HT1080 (cell line): ENCODE data around the gene LRRC39. TPM values are rescaled to one million over a fixed set of nuclear protein-coding genes. Genes with fewer than 3 reads are reported as not detected.

ENCODE experiments used
- DNase-seq: peaks from one replicate; pipeline ENCODE4 v3.0.0-alpha.2; 2015; ENCODE audit warnings: low read depth
- total RNA-seq: library from RNA; depleted of rRNA; stranded (reverse); fragments of >200 nt; shearing (Covaris generic); gene quantifications from 2 replicates; pipeline ENCODE4 v1.2.3, GENCODE V29; 2014

LRRC39 gene
- total RNA-seq, 1 experiment from 2014 or later: not detected

- DNase-seq: no peak
Observed at GRCh38 chr1:100151679-100152078, 26.4 kb downstream of the LRRC39 start.

GRCh38 chr1:100147875-100148274 is 30.2 kb downstream of the LRRC39 start:
- no peak for DNase-seq

GRCh38 chr1:100146958-100147357 is 31.1 kb downstream of the LRRC39 start:
- no peak for DNase-seq

DNA sequence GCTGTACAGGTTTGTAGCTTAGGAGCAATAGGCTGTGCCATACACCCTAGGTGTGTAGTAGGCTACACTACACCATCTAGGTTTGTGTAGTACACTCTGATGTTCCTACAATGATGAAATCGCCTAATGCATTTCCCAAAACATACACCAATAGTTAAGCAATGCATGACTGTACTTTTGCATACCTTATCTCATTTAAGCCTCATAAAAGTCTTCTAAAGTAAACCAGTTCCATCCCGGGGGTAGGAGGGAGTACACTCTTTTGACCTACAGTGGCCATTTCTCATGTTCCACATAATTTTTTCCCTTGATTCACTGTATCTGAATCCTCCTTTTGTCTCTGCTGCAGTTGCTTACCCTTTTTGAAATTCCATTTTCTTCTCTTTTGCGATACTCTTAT is 32.9 kb downstream of the LRRC39 start:
- no peak for DNase-seq

- no peak for DNase-seq
Observed at GRCh38 chr1:100142343-100142742, 35.7 kb downstream of the LRRC39 start.

- no peak for DNase-seq
Observed at GRCh38 chr1:100141192-100141591, 36.9 kb downstream of the LRRC39 start.

DNA sequence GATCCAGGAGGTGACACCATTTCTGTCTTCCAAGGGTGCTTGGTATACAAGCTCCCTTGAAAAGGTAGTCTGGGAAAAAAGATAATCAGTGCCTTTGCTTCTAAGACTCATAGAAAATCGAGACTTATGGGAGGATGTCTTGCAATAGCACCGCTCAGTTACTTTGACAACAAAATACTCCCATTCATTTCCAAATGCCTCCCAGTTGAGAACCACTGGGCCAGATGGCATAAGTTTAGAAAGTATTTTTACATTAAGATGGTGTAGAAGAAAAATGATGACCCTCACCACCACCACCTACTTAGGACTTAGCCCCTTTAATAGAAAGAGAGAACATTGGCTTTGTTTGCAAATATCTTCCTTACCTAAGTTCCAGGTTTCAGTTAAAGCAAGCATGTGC is 40.5 kb downstream of the LRRC39 start:
- DNase-seq: no peak

GRCh38 chr1:100134872-100135271 is 43.2 kb downstream of the LRRC39 start:
- no peak for DNase-seq

GRCh38 chr1:100132566-100133477 is 45.2 kb downstream of the LRRC39 start, which contains the start of the genes SASS6 and TRMT13:
TSS of gene SASS6 (minus strand) at chr1:100132930. CDS start at chr1:100132814, 116 bp downstream.
TSS of gene TRMT13 (plus strand) at chr1:100133163. CDS start at chr1:100133169, 6 bp downstream.
- DNase-seq: peak; percentile 98

GRCh38 chr1:100131623-100132022 is 46.4 kb downstream of the LRRC39 start:
- no peak for DNase-seq

DNA sequence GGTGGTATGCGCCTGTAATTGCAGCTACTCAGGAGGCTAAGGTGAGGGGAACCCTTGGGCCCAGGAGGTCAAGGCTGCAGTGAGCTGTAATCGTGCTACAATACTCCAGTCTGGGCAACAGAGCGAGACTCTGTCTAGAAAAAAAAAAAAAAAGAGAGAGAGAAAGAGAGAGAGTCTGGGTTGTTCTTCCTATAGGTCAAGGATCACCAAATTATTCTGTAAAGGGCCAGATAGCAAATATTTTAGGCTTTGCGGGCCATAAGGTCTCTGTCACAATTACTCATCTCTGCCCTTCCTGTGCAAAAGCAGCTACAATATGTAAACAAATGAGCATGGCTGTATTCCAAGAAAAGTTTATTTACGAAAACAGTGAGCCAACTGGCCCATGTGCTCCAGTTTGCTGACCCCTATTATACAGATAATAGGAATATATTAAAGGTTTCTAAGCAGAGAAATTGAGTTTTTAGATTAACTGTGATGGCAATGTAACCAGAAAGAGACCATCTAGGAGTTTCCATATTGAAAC is 47.4 kb downstream of the LRRC39 start:
- peak; percentile 19 for DNase-seq

GRCh38 chr1:100127226-100127625 is 50.8 kb downstream of the LRRC39 start:
- DNase-seq: no peak

GRCh38 chr1:100122177-100122576 is 55.9 kb downstream of the LRRC39 start:
- DNase-seq: no peak

GRCh38 chr1:100115524-100115923 is 62.5 kb downstream of the LRRC39 start:
- no peak for DNase-seq

- no peak for DNase-seq
Observed at GRCh38 chr1:100109554-100110066, 68.4 kb downstream of the LRRC39 start.

GRCh38 chr1:100107696-100108095 is 70.4 kb downstream of the LRRC39 start:
- DNase-seq: no peak

DNA sequence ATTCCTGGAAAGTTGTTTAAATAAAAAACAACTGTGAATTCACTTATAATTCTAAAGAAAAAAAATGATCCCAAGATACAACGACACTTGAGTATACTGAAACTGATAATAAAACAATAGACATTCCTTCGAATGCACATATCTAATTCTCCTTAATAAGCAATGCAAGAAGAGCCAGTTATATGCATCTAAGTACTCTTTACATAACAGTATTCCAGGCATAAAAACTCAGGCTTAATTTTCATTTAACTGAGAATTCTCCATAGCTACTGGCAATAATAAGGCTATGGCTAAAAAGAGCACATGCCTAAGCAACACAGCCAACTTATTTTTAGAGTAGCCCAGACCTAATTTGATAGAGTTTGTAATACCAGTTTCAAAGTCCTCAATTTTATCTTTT is 76.5 kb downstream of the LRRC39 start:
- DNase-seq: no peak

DNA sequence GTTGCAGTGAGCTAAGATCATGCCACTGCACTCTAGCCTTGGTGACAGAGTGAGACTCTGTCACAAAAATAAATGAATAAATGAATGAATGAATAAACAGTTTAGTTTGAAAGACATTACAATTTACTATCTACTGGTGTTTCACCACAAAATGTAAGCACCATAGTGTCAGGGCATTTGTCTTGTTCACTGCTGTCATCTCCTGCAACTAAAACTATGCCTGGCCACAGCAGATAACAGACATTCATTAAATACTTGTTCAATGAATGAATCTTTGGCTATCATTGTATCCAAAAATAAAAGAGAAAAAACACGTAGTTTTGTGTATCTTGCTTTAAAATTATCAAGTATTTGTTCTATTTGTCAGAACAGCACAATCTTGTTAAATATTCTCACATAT is 77.9 kb downstream of the LRRC39 start:
- DNase-seq: no peak
